Measurements from ENCODE around the gene DMBX1. TPM values are rescaled to one million over a fixed set of nuclear protein-coding genes. Genes with fewer than 3 reads are reported as not detected.

Gene DMBX1
- total and polyA plus RNA-seq, 9 of the 15 experiments (the other 6 are each of a cell fraction or from before 2014, with no cell fraction given), result 0.25 to 4.3 (median 1.0) TPM

DNA sequence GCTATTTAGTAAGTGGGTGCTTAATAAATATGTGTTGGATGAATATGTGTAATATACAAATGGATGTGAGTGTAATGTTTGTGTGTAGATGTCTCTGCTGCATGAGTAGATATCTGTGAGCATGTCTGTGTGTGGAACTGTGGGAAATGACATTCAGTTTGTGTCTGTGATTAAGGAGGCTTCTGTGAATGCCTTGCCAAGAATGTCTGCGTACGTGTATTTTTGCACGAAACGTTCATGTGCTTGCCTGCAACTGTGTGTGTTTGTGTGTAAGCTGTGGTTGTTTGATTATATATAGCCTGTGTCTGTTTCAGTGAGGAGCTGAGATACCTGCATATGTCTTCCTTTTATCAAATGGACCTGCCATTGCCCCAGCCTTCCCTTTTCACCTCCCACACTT lies 13.8 kb downstream of the DMBX1 start:
- POLR2A ChIA-PET, result interaction anchor here (1.6 to 4.3 kb wide), 2 partner anchors 9 to 19 kb away, joined by 9 to 22 read pairs; no protein-coding TSS in a partner anchor
- BruUV-seq (replicated peaks), result no TSS peak
- no peaks in the 10 kb centered on the region for H3K27me3 ChIP-seq (ENCODE audit: control insufficient read depth in 2 of 2, insufficient read depth in 2 of 2, low read length in 2 of 2)

GRCh38 chr1:46506470-46507219 lies 17.0 kb downstream of the DMBX1 start:
- in situ Hi-C loops (cut with MboI), result no loop called here
- H3K9me1 ChIP-seq (ENCODE audit: control insufficient read depth, insufficient read depth, low read length), result no peaks in the 10 kb centered on the region
- DNase-seq (ENCODE audit: extremely low read depth in 1 of 4, low spot score in 3 of 4) (peak; percentile 58 to 72 (median 67)), ATAC-seq (peak; percentile 52), FAIRE-seq (peak; percentile 85)
- no peaks in the 10 kb centered on the region for H3K79me2 ChIP-seq (ENCODE audit: control insufficient read depth, insufficient read depth, low read length)
- no peaks in the 10 kb centered on the region for H3K36me3 ChIP-seq (ENCODE audit: control insufficient read depth, insufficient read depth, low read length)
- no TSS peak for BruUV-seq (replicated peaks)
- POLR2A ChIA-PET, result interaction anchor here (0.6 to 5.8 kb wide), 5 partner anchors 11 to 204 kb away, joined by 3 to 36 read pairs (median 4); no protein-coding TSS in a partner anchor
- H2AFZ ChIP-seq (ENCODE audit: low read depth, low read length), result no peak overlapping the region
- no peak overlapping the region for H3K27ac ChIP-seq (ENCODE audit: extremely low read depth, low read depth, low read length)
- H4K20me1 ChIP-seq (replicated peaks; ENCODE audit: control insufficient read depth, insufficient read depth, low read length), result no peaks in the 10 kb centered on the region
- CTCF ChIA-PET (ENCODE audit: low intra/inter-chr PET ratio), result interaction anchor here (1.0 kb wide), 1 partner anchor 101 kb away, joined by 4 read pairs; no protein-coding TSS in a partner anchor
- no peak overlapping the region for H3K4me3 ChIP-seq
- H3K9me3 ChIP-seq (replicated peaks; ENCODE audit: control insufficient read depth, insufficient read depth, low read depth, low read length), result no peaks in the 10 kb centered on the region
- H3K4me2 ChIP-seq (ENCODE audit: insufficient read depth, low read length), result no peak overlapping the region
- peaks cover 25 to 43% of the 10 kb centered on the region in 2 experiments; a peak in 4 of 5 replicates for H3K4me1 ChIP-seq (replicated peaks in 1 of 2; ENCODE audit: control insufficient read depth in 2 of 2, insufficient read depth in 2 of 2, low read length in 2 of 2)
- WGBS (ENCODE audit: insufficient coverage, low coverage, missing lambda C conversion rate), result 57% methylated on average over 17 of the region's 17 CpGs
- H3K9ac ChIP-seq (ENCODE audit: insufficient read depth in 1 of 2, low read depth in 2 of 2, low read length in 2 of 2), result peak overlapping the region in 1 of 2 experiments; percentile 51; a peak in 1 of 4 replicates
- intact Hi-C loops (cut with micrococcal nuclease), result loop anchor here (2.0 kb wide), 1 partner anchor 16 kb away; no protein-coding TSS in a partner anchor
- H3K27me3 ChIP-seq (ENCODE audit: control insufficient read depth in 2 of 2, insufficient read depth in 2 of 2, low read length in 2 of 2), result no peaks in the 10 kb centered on the region
- TF ChIP-seq ZNF263 (CRISPR knock-in tag; IDR thresholded peaks at IDR 0.05; ENCODE audit: borderline replicate concordance) (no peak), RCOR1 (IDR thresholded peaks at IDR 0.05; ENCODE audit: borderline replicate concordance in 1 of 2, low read depth in 2 of 2, low read length in 2 of 2) (peak; percentile 27 to 96; a peak in 2 of 4 replicates), PML (IDR thresholded peaks at IDR 0.05; ENCODE audit: low read length) (0 out of 2 replicates have a peak, but pooled peaks have one; percentile 40), SRF (CRISPR knock-in tag; IDR thresholded peaks at IDR 0.05) (no peak), POLR2AphosphoS5 (IDR thresholded peaks at IDR 0.05; ENCODE audit: control insufficient read depth, insufficient read depth, low read depth, low read length) (peak; percentile 52; the same call in 1 of the 2 replicates), TCF3 (CRISPR knock-in tag; IDR thresholded peaks at IDR 0.05) (peak; percentile 86), ZBTB17 (CRISPR knock-in tag; IDR thresholded peaks at IDR 0.05) (peak; percentile 99), KAT7 (CRISPR knock-in tag; IDR thresholded peaks at IDR 0.05; ENCODE audit: borderline replicate concordance) (no peak)
- TF ChIP-seq, protein P1, sequence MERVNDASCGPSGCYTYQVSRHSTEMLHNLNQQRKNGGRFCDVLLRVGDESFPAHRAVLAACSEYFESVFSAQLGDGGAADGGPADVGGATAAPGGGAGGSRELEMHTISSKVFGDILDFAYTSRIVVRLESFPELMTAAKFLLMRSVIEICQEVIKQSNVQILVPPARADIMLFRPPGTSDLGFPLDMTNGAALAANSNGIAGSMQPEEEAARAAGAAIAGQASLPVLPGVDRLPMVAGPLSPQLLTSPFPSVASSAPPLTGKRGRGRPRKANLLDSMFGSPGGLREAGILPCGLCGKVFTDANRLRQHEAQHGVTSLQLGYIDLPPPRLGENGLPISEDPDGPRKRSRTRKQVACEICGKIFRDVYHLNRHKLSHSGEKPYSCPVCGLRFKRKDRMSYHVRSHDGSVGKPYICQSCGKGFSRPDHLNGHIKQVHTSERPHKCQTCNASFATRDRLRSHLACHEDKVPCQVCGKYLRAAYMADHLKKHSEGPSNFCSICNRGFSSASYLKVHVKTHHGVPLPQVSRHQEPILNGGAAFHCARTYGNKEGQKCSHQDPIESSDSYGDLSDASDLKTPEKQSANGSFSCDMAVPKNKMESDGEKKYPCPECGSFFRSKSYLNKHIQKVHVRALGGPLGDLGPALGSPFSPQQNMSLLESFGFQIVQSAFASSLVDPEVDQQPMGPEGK (CRISPR knock-in tag; IDR thresholded peaks at IDR 0.05; ENCODE audit: borderline replicate concordance), result no peak

More for the DNA sequence above, 13.8 kb downstream of the DMBX1 start:
- H3K9ac ChIP-seq (ENCODE audit: insufficient read depth in 1 of 2, low read depth in 2 of 2, low read length in 2 of 2), result no peak overlapping the region
- no peaks in the 10 kb centered on the region for H3K9me1 ChIP-seq (ENCODE audit: control insufficient read depth, insufficient read depth, low read length)
- no peak overlapping the region for H3K4me2 ChIP-seq (ENCODE audit: insufficient read depth, low read length)
- H3K36me3 ChIP-seq (ENCODE audit: control insufficient read depth, insufficient read depth, low read length), result no peaks in the 10 kb centered on the region
- DNase-seq (ENCODE audit: extremely low read depth in 1 of 4, low spot score in 3 of 4) (no peak), ATAC-seq (no peak), FAIRE-seq (peak; percentile 68)
- H3K4me3 ChIP-seq, result no peak overlapping the region
- intact Hi-C loops (cut with micrococcal nuclease), result no loop called here
- 0 out of 2 replicates have a peak, but pooled peaks have one; percentile 14 for TF ChIP-seq CBFA2T3 (IDR thresholded peaks at IDR 0.05)
- no peak for TF ChIP-seq MAFF (IDR thresholded peaks at IDR 0.05; ENCODE audit: low read length)
- no peak for TF ChIP-seq HNRNPL (IDR thresholded peaks at IDR 0.05; ENCODE audit: low read depth, low read length)
- WGBS (ENCODE audit: insufficient coverage, low coverage, missing lambda C conversion rate), result 43% methylated on average over 4 of the region's 4 CpGs
- CTCF ChIA-PET (ENCODE audit: low intra/inter-chr PET ratio), result no interaction called here
- H4K20me1 ChIP-seq (replicated peaks; ENCODE audit: control insufficient read depth, insufficient read depth, low read length), result no peaks in the 10 kb centered on the region
- H3K79me2 ChIP-seq (ENCODE audit: control insufficient read depth, insufficient read depth, low read length), result no peaks in the 10 kb centered on the region
- H3K4me1 ChIP-seq (replicated peaks in 1 of 2; ENCODE audit: control insufficient read depth in 2 of 2, insufficient read depth in 2 of 2, low read length in 2 of 2), result peaks cover 17 to 23% of the 10 kb centered on the region in 2 experiments; a peak in 4 of 5 replicates
- H3K27ac ChIP-seq (ENCODE audit: extremely low read depth, low read depth, low read length), result no peak overlapping the region
- no peaks in the 10 kb centered on the region for H3K9me3 ChIP-seq (replicated peaks; ENCODE audit: control insufficient read depth, insufficient read depth, low read depth, low read length)
- in situ Hi-C loops (cut with MboI), result no loop called here
- H2AFZ ChIP-seq (ENCODE audit: low read depth, low read length), result no peak overlapping the region
